Astrocyte (in vitro differentiated cells and primary cell): ENCODE data around the gene RANBP3.
"Not testable (repeated sequence)": the region's sequence is repeated elsewhere in the genome, so short reads cannot be mapped to it uniquely, and the experiment has no call there.

ENCODE experiments used
- EZH2 ChIP-seq: IDR thresholded peaks from 2 replicates; pipeline ENCODE4 v1.6.1; 2012; ENCODE audit warnings: mild to moderate bottlenecking, low read length, inconsistent platforms; ENCODE audit not compliant: insufficient read depth
- TF ChIP-seq, protein P1 (sequence below): IDR thresholded peaks from 2 replicates; pipeline ENCODE4 v1.5.1; 2011; ENCODE audit warnings: low read depth, mild to moderate bottlenecking, inconsistent platforms, low read length, moderate library complexity; ENCODE audit not compliant: insufficient read depth

DNA sequence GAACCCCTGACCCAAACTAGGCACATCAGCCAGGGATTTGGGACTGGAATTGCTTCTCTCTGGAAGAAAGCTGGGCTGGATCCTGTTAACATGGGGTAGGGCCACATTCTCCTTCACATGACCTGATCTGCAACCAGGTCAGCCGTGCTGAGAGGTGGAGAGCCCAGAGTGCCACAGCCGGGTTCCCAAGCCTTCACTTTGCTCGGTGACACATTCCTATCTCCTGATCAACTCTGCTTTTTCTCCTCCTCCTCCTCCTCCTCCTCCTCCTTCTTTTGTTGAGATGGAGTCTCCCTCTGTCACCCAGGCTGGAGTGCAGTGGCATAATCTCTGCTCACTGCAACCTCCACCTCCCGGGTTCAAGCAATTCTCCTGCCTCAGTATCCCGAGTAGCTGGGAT lies 7.9 kb upstream of the RANBP3 start:
- TF ChIP-seq, protein P1, sequence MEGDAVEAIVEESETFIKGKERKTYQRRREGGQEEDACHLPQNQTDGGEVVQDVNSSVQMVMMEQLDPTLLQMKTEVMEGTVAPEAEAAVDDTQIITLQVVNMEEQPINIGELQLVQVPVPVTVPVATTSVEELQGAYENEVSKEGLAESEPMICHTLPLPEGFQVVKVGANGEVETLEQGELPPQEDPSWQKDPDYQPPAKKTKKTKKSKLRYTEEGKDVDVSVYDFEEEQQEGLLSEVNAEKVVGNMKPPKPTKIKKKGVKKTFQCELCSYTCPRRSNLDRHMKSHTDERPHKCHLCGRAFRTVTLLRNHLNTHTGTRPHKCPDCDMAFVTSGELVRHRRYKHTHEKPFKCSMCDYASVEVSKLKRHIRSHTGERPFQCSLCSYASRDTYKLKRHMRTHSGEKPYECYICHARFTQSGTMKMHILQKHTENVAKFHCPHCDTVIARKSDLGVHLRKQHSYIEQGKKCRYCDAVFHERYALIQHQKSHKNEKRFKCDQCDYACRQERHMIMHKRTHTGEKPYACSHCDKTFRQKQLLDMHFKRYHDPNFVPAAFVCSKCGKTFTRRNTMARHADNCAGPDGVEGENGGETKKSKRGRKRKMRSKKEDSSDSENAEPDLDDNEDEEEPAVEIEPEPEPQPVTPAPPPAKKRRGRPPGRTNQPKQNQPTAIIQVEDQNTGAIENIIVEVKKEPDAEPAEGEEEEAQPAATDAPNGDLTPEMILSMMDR = not testable (repeated sequence)
- not testable (repeated sequence) for TF ChIP-seq EZH2
